NCI-H2196 treated with DMSO at 0.1 percent for 48 hours (cell line): Measurements from ENCODE around the gene MNT.

Source experiments
- DNase-seq: peaks from one replicate; lab custom pipeline; 2025; ENCODE audit not compliant: unreplicated experiment; lab: John Stamatoyannopoulos, UW

MNT gene

GRCh38 chr17:2396568-2397246 is 4.2 kb downstream of the MNT start:
- peak; percentile 62 for DNase-seq

- no peak for DNase-seq
These were observed 4.7 kb downstream of the MNT start for GRCh38 chr17:2396192-2396567.

GRCh38 chr17:2395258-2396181 is 5.3 kb downstream of the MNT start:
- DNase-seq, result no peak

GRCh38 chr17:2394775-2395201 is 6.1 kb downstream of the MNT start:
- no peak for DNase-seq

- DNase-seq, result no peak
These were observed 6.7 kb downstream of the MNT start for GRCh38 chr17:2393954-2394749.

GRCh38 chr17:2393174-2393953 is 7.5 kb downstream of the MNT start:
- peak; percentile 20 for DNase-seq

GRCh38 chr17:2392252-2393173 is 8.3 kb downstream of the MNT start:
- peak; percentile 60 for DNase-seq

GRCh38 chr17:2391597-2392251 is 9.1 kb downstream of the MNT start:
- DNase-seq, result no peak

- no peak for DNase-seq
These were observed 10.5 kb downstream of the MNT start for GRCh38 chr17:2390199-2390836.

GRCh38 chr17:2388683-2389055 is 12.2 kb downstream of the MNT start:
- DNase-seq, result no peak

GRCh38 chr17:2388020-2388682 is 12.7 kb downstream of the MNT start:
- DNase-seq, result no peak

GRCh38 chr17:2387086-2388019 is 13.5 kb downstream of the MNT start:
- DNase-seq, result no peak

- DNase-seq, result no peak
These were observed 14.3 kb downstream of the MNT start for GRCh38 chr17:2386400-2387085.

- DNase-seq, result no peak
These were observed 15.3 kb downstream of the MNT start for GRCh38 chr17:2385240-2386210.

- no peak for DNase-seq
These were observed 16.3 kb downstream of the MNT start for GRCh38 chr17:2384439-2385127.
